IMR-90 (cell line): ENCODE results near the gene GPC5. TPM values are rescaled to one million over a fixed set of nuclear protein-coding genes. Genes with fewer than 3 reads are reported as not detected.

Source experiments
- ATAC-seq: fragments of 200-7000 bp; cut with Tn5 transposase; 2 replicates; pipeline ENCODE4 v1.9.1; 2020; ENCODE audit warnings: low read depth, mild to moderate bottlenecking, moderate library complexity
- BruUV-seq: library from RNA; stranded (reverse); fragments of 400-500 nt; replicated peaks from 2 replicates; lab custom pipeline; 2021; lab: Mats Ljungman, UMichigan
- CTCF ChIA-PET: fragments of 300-600 bp; formaldehyde crosslinking; extraction: SDS; loops from one replicate; lab custom pipeline; 2021; ENCODE audit warnings: antibody characterized with exemption; lab: Yijun Ruan, JAX
- POLR2A ChIA-PET: fragments of 300-600 bp; sonication (Branson Sonifier 250); formaldehyde crosslinking; loops from one replicate; lab custom pipeline; 2022; ENCODE audit warnings: antibody characterized with exemption; ENCODE audit not compliant: unreplicated experiment; lab: Charles Lee
- DNase-seq: peaks from one replicate; pipeline ENCODE4 v3.0.0; 2013
- H2AFZ ChIP-seq: replicated peaks from 2 replicates; pipeline ENCODE3; 2013; ENCODE audit warnings: low read length, mild to moderate bottlenecking; ENCODE audit not compliant: poor library complexity
- H2AK5ac ChIP-seq: 2 replicates; pipeline ENCODE4 v1.6.1; 2013; ENCODE audit warnings: low read depth, low read length, inconsistent platforms
- H2AK9ac ChIP-seq: replicated peaks from 2 replicates; pipeline ENCODE3; 2013; ENCODE audit warnings: mild to moderate bottlenecking, low read depth, low read length, moderate library complexity; ENCODE audit not compliant: poor library complexity
- H2BK120ac ChIP-seq: 2 replicates; pipeline ENCODE4 v1.6.1; 2013; ENCODE audit warnings: low read depth, low read length, inconsistent platforms
- H2BK15ac ChIP-seq: 3 replicates; pipeline ENCODE4 v1.6.1; 2013; ENCODE audit warnings: low read depth, low read length, inconsistent platforms
- H2BK20ac ChIP-seq: 2 replicates; pipeline ENCODE4 v1.6.1; 2013; ENCODE audit warnings: low read depth, mild to moderate bottlenecking, inconsistent platforms, low read length, moderate library complexity
- H2BK5ac ChIP-seq: 2 replicates; pipeline ENCODE4 v1.6.1; 2013; ENCODE audit warnings: mild to moderate bottlenecking, low read depth, low read length, inconsistent platforms; ENCODE audit not compliant: poor library complexity, severe bottlenecking
- H3K14ac ChIP-seq: replicated peaks from 2 replicates; pipeline ENCODE4 v1.6.1; 2013; ENCODE audit warnings: low read depth, low read length, inconsistent platforms
- H3K18ac ChIP-seq: 2 replicates; pipeline ENCODE4 v1.6.1; 2013; ENCODE audit warnings: low read depth, low read length, control low read depth
- H3K23ac ChIP-seq: 2 replicates; pipeline ENCODE4 v1.6.1; 2013; ENCODE audit warnings: low read depth, low read length, inconsistent platforms
- H3K27ac ChIP-seq: 2 replicates; pipeline ENCODE4 v1.5.1; 2013; ENCODE audit warnings: mild to moderate bottlenecking, control low read depth, low read length; ENCODE audit not compliant: insufficient read depth
- H3K27me3 ChIP-seq: 2 replicates; pipeline ENCODE4 v1.6.1; 2013; ENCODE audit warnings: low read length; ENCODE audit not compliant: control insufficient read depth, insufficient read depth
- H3K36me3 ChIP-seq: 2 replicates; pipeline ENCODE4 v1.6.1; 2013; ENCODE audit warnings: low read length, mixed read lengths; ENCODE audit not compliant: control insufficient read depth, insufficient read depth
- H3K4ac ChIP-seq: 2 replicates; pipeline ENCODE4 v1.6.1; 2013; ENCODE audit warnings: low read depth, low read length, inconsistent platforms
- H3K4me1 ChIP-seq: 2 replicates; pipeline ENCODE4 v1.6.1; 2013; ENCODE audit warnings: low read length, mixed read lengths; ENCODE audit not compliant: control insufficient read depth, insufficient read depth
- H3K4me2 ChIP-seq: 2 replicates; pipeline ENCODE4 v1.6.1; 2013; ENCODE audit warnings: low read depth, mild to moderate bottlenecking, control low read depth, low read length, moderate library complexity
- H3K4me3 ChIP-seq: 2 replicates; pipeline ENCODE4 v1.5.1; 2013; ENCODE audit warnings: low read depth, mild to moderate bottlenecking, control low read depth, low read length, moderate library complexity; ENCODE audit not compliant: insufficient read depth
- H3K56ac ChIP-seq: 2 replicates; pipeline ENCODE4 v1.6.1; 2013; ENCODE audit warnings: low read length, inconsistent platforms; ENCODE audit not compliant: insufficient read depth; ENCODE audit errors: extremely low read depth
- H3K79me1 ChIP-seq, 2 experiments: 2 replicates each; pipeline ENCODE4 v1.6.1; 2013; ENCODE audit warnings: low read length in 2 of 2, inconsistent platforms in 1 of 2, low read depth in 1 of 2
- H3K9ac ChIP-seq: 2 replicates; pipeline ENCODE4 v1.6.1; 2013; ENCODE audit warnings: low read depth, low read length, control low read depth
- H3K9me1 ChIP-seq: 2 replicates; pipeline ENCODE4 v1.6.1; 2013; ENCODE audit warnings: low read length, inconsistent platforms; ENCODE audit not compliant: insufficient read depth
- H3K9me3 ChIP-seq: 2 replicates; pipeline ENCODE4 v1.6.1; 2013; ENCODE audit warnings: low read length; ENCODE audit not compliant: control insufficient read depth, insufficient read depth
- H4K20me1 ChIP-seq: 2 replicates; pipeline ENCODE4 v1.6.1; 2013; ENCODE audit warnings: low read length, inconsistent platforms; ENCODE audit not compliant: insufficient read depth
- H4K5ac ChIP-seq: 2 replicates; pipeline ENCODE4 v1.6.1; 2013; ENCODE audit warnings: mild to moderate bottlenecking, low read depth, low read length, control low read depth
- H4K8ac ChIP-seq, 2 experiments: 2 replicates each; pipeline ENCODE4 v1.6.1; 2013; ENCODE audit warnings: low read depth in 2 of 2, low read length in 2 of 2, control low read depth in 1 of 2, inconsistent platforms in 1 of 2
- H4K91ac ChIP-seq: 2 replicates; pipeline ENCODE4 v1.6.1; 2013; ENCODE audit warnings: low read depth, low read length, inconsistent platforms; ENCODE audit not compliant: insufficient read depth
- BHLHE40 ChIP-seq: fragments of 150-350 bp; IDR thresholded peaks from 2 replicates; pipeline ENCODE4 v1.6.1; 2016; ENCODE audit warnings: mild to moderate bottlenecking, low read depth, low read length
- CEBPB ChIP-seq: IDR thresholded peaks from 2 replicates; pipeline ENCODE4 v1.6.1; 2012; ENCODE audit warnings: low read depth, low read length, improper control_type of control experiment
- CHD1 ChIP-seq: IDR thresholded peaks from 2 replicates; pipeline ENCODE4 v1.6.1; 2012; ENCODE audit warnings: low read depth, low read length, improper control_type of control experiment
- FOS ChIP-seq: fragments of 150-350 bp; IDR thresholded peaks from 2 replicates; pipeline ENCODE4 v1.6.1; 2016; ENCODE audit warnings: low read depth, low read length
- MAFK ChIP-seq: IDR thresholded peaks from 2 replicates; pipeline ENCODE4 v1.6.1; 2012; ENCODE audit warnings: low read depth, low read length, improper control_type of control experiment
- MAZ ChIP-seq: IDR thresholded peaks from 2 replicates; pipeline ENCODE4 v1.6.1; 2012; ENCODE audit warnings: low read depth, mild to moderate bottlenecking, low read length, improper control_type of control experiment, moderate library complexity, borderline replicate concordance
- MXI1 ChIP-seq: IDR thresholded peaks from 2 replicates; pipeline ENCODE4 v1.6.1; 2012; ENCODE audit warnings: low read depth, mild to moderate bottlenecking, low read length, moderate library complexity, borderline replicate concordance
- NFE2L2 ChIP-seq: fragments of 150-350 bp; IDR thresholded peaks from 2 replicates; pipeline ENCODE4 v1.6.1; 2016; ENCODE audit warnings: low read depth, mild to moderate bottlenecking, low read length
- POLR2A ChIP-seq: IDR thresholded peaks from 2 replicates; pipeline ENCODE4 v1.6.1; 2012; ENCODE audit warnings: mild to moderate bottlenecking, low read depth, low read length
- RAD21 ChIP-seq: IDR thresholded peaks from 2 replicates; pipeline ENCODE4 v1.6.1; 2012; ENCODE audit warnings: low read length, improper control_type of control experiment
- RCOR1 ChIP-seq: IDR thresholded peaks from 2 replicates; pipeline ENCODE4 v1.6.1; 2012; ENCODE audit warnings: mild to moderate bottlenecking, low read length, improper control_type of control experiment; ENCODE audit not compliant: insufficient replicate concordance
- RFX5 ChIP-seq: IDR thresholded peaks from 2 replicates; pipeline ENCODE4 v1.8.0; 2012; ENCODE audit warnings: low read depth, mild to moderate bottlenecking, low read length, moderate library complexity
- SMC3 ChIP-seq: fragments of 150-350 bp; IDR thresholded peaks from 2 replicates; pipeline ENCODE4 v1.6.1; 2016; ENCODE audit warnings: low read depth, mild to moderate bottlenecking, antibody characterized with exemption, low read length, moderate library complexity
- WGBS, 2 experiments: methylation state at CpG; one replicate each; pipeline versions ENCODE4 v1.1.5 to v1.1.7; 2013; ENCODE audit warnings: missing lambda C conversion rate in 2 of 2; ENCODE audit not compliant: insufficient read length in 1 of 2; ENCODE audit errors: extremely low coverage in 2 of 2; 5-methylcytosine and 5-hydroxymethylcytosine counted together
- dilution Hi-C: fragments of 300-500 bp; cut with HindIII; formaldehyde crosslinking; loops from one replicate; pipeline ENCODE4 v1.14.3; 2018; ENCODE audit warnings: low sequenced_read_pairs; ENCODE audit not compliant: unreplicated experiment
- in situ Hi-C: fragments of 300-500 bp; cut with MboI; formaldehyde crosslinking; loops from 3 replicates; pipeline ENCODE4 v1.14.3; 2019; ENCODE audit warnings: low sequenced_read_pairs, inconsistent platforms, mixed read lengths
- intact Hi-C: fragments of 100-400 bp; cut with micrococcal nuclease; formaldehyde crosslinking; loops from 2 replicates; pipeline ENCODE4 v1.10.0; 2022
- polyA plus RNA-seq, 3 experiments: library from polyadenylated mRNA; depleted of rRNA; stranded (reverse); fragments of >200 nt; gene quantifications; 2 replicates each; pipeline ENCODE4 v1.2.3, GENCODE V29; 2012; ENCODE audit warnings: low replicate concordance in 1 of 3
- total RNA-seq: library from RNA; depleted of rRNA; stranded (reverse); fragments of >200 nt; gene quantifications from 2 replicates; pipeline ENCODE4 v1.2.3, GENCODE V29; 2012
- TF ChIP-seq, protein P1 (sequence below): fragments of 150-350 bp; IDR thresholded peaks from 2 replicates; pipeline ENCODE4 v1.6.1; 2017; ENCODE audit warnings: mild to moderate bottlenecking, antibody characterized with exemption, low read length, low read depth
- TF ChIP-seq, protein P2 (sequence below): conservative IDR thresholded peaks from 2 replicates; pipeline ENCODE4 v1.5.1; 2012; ENCODE audit warnings: mild to moderate bottlenecking, low read depth, low read length, improper control_type of control experiment
- TF ChIP-seq, protein P3 (sequence below): fragments of 150-350 bp; IDR thresholded peaks from 2 replicates; pipeline ENCODE4 v1.6.1; 2016; ENCODE audit warnings: low read depth, mild to moderate bottlenecking, low read length, moderate library complexity, borderline replicate concordance

The GPC5 gene
- total and polyA plus RNA-seq, 2 of the 4 experiments (the other 2 are of a cell fraction), result 0.94 to 1.8 TPM

DNA sequence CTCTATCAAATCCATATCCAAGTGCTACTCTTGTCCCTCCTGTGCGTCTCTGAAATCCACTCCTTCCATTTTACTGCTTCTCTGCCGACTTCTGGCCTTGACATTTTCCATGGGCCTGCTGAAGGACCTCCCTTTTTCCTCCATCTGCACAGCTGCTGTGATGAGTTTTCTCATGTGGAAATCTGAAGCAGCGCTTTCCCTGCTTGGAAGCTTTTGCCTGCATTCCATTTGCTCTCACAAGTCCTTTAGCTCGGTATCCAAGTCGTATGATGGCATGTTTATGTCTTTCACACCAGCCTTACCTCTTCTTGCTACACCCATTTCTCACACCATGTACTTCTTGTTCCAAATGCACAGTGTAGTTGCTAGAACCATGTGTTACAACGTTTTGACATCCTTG is 328.2 kb downstream of the GPC5 start:
- Histone ChIP-seq H3K27me3 (no peaks in the 10 kb centered on the region), H3K9ac (no peak overlapping the region), H3K79me1 (no peaks in the 10 kb centered on the region), H4K20me1 (no peaks in the 10 kb centered on the region), H3K27ac (no peak overlapping the region), H4K8ac (no peak overlapping the region), H3K36me3 (no peaks in the 10 kb centered on the region), H3K14ac (no peak overlapping the region), H4K5ac (no peak overlapping the region), H2AFZ (no peak overlapping the region), H2BK15ac (no peak overlapping the region), H4K91ac (no peak overlapping the region), H2AK5ac (no peak overlapping the region), H2BK20ac (no peak overlapping the region), H2AK9ac (no peak overlapping the region), H3K4me3 (no peak overlapping the region), H3K4ac (no peak overlapping the region), H2BK5ac (no peak overlapping the region), H2BK120ac (no peak overlapping the region), H3K9me3 (no peaks in the 10 kb centered on the region), H3K23ac (no peak overlapping the region), H3K18ac (no peak overlapping the region), H3K56ac (no peak overlapping the region), H3K4me1 (no peaks in the 10 kb centered on the region), H3K9me1 (no peaks in the 10 kb centered on the region), H3K4me2 (no peak overlapping the region)
- ChIA-PET CTCF (no interaction called here), POLR2A (no interaction called here)
- no peak for DNase-seq
- in situ Hi-C loops (no loop called here), intact Hi-C loops (no loop called here), dilution Hi-C loops (no loop called here)
- BruUV-seq, result no TSS peak
- no CpG with 5 or more reads among the region's 6 CpGs for WGBS, 2 experiments
- TF ChIP-seq RFX5 (no peak), FOS (no peak), RCOR1 (no peak), BHLHE40 (no peak), CHD1 (no peak), POLR2A (no peak), MXI1 (no peak), SMC3 (no peak), CEBPB (no peak), RAD21 (no peak), NFE2L2 (no peak), MAZ (no peak), MAFK (no peak)
- TF ChIP-seq, protein P1, sequence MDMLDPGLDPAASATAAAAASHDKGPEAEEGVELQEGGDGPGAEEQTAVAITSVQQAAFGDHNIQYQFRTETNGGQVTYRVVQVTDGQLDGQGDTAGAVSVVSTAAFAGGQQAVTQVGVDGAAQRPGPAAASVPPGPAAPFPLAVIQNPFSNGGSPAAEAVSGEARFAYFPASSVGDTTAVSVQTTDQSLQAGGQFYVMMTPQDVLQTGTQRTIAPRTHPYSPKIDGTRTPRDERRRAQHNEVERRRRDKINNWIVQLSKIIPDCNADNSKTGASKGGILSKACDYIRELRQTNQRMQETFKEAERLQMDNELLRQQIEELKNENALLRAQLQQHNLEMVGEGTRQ, result no peak
- TF ChIP-seq, protein P2, sequence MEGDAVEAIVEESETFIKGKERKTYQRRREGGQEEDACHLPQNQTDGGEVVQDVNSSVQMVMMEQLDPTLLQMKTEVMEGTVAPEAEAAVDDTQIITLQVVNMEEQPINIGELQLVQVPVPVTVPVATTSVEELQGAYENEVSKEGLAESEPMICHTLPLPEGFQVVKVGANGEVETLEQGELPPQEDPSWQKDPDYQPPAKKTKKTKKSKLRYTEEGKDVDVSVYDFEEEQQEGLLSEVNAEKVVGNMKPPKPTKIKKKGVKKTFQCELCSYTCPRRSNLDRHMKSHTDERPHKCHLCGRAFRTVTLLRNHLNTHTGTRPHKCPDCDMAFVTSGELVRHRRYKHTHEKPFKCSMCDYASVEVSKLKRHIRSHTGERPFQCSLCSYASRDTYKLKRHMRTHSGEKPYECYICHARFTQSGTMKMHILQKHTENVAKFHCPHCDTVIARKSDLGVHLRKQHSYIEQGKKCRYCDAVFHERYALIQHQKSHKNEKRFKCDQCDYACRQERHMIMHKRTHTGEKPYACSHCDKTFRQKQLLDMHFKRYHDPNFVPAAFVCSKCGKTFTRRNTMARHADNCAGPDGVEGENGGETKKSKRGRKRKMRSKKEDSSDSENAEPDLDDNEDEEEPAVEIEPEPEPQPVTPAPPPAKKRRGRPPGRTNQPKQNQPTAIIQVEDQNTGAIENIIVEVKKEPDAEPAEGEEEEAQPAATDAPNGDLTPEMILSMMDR, result no peak
- TF ChIP-seq, protein P3, sequence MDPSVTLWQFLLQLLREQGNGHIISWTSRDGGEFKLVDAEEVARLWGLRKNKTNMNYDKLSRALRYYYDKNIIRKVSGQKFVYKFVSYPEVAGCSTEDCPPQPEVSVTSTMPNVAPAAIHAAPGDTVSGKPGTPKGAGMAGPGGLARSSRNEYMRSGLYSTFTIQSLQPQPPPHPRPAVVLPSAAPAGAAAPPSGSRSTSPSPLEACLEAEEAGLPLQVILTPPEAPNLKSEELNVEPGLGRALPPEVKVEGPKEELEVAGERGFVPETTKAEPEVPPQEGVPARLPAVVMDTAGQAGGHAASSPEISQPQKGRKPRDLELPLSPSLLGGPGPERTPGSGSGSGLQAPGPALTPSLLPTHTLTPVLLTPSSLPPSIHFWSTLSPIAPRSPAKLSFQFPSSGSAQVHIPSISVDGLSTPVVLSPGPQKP, result no peak
- no peak for ATAC-seq
